ENCODE data around the gene MAP3K3. TPM values are rescaled to one million over a fixed set of nuclear protein-coding genes. Genes with fewer than 3 reads are reported as not detected.

The MAP3K3 gene
- total and polyA plus RNA-seq, 10 donors, result 12.2 to 125 (median 87.9) TPM

DNA sequence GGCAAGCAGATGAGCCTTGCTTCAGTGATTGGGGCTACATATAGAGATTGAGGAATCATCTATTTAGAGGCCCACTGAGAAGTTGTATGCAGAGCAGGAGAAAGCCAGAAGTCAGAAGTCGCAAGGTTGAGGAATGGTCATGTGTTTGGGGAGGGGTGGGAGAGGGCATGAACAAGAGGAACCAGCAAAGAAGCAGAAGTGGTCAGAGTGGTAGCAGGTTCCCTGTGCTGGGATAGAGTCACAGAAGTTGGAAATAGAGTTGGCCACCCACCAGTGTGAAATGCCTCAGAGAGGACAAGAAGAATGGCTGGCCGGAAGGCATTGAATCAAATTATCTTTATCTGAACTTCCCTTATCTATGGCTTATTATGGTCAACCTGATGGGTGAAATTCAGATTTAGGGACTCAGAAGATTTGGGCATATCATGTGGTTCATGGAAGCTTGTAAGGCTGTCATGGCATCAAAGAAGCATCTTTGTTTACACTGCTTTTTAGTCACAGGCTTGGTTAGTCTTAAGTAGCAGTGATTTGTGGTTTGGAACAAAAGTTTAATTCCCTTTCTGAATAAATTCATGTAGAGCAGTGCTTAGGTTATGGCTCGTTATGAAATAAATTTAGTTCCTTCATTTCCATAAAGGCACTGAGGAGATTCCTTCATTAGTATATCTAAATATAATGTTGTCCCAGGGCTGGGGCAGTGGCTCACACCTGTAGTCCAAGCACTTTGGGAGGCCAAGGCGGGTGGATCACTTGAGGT is 19.7 kb downstream of the MAP3K3 start:
- WGBS, 5 donors, result 57 to 86% (median 70%) methylated on average over 4 of the region's 4 CpGs
- Histone ChIP-seq H3K36me3 (peaks cover 0 to 73% (median 14%) of the 10 kb centered on the region in 6 donors), H3K4me1 (peaks cover 5 to 78% (median 38%) of the 10 kb centered on the region in 6 donors)

DNA sequence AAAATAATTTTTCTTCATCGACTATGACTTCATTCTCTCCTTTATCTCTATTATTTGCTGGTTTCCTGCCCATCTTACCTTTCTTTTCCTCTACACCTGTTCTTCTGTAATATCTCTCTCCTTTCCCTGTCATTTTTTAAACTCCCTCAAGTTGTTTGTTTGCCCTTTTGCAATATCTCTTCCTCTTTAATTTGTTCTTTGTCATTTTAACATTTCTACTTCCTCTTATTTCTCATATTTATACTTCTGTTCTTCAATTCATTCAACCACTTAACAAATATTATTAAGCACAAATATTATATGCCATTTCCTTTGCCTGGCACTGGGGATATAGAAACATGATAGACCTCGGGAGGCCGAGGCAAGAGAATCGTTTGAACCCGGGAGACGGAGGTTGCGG is 22.6 kb downstream of the MAP3K3 start:
- intact Hi-C loops (cut with DNase I; ENCODE audit: low total_unique reads), result no loop called here
- Histone ChIP-seq H3K4me1 (peaks cover 5 to 100% (median 62%) of the 10 kb centered on the region in 6 donors), H3K36me3 (peaks cover 0 to 77% (median 15%) of the 10 kb centered on the region in 6 donors), H3K4me3 (peak overlapping the region in 1 of 8 donors; percentile 9), H3K27ac (peak overlapping the region in 7 of 8 donors; percentile 55 to 86 (median 73)), H3K27me3 (replicated peaks in 1 of 7) (no peaks in the 10 kb centered on the region), H3K9me3 (no peaks in the 10 kb centered on the region)
- DNase-seq, result no peak
- WGBS, 5 donors, result 84 to 90% (median 85%) methylated on average over 7 of the region's 7 CpGs
- TF ChIP-seq POLR2AphosphoS5 (IDR thresholded peaks at IDR 0.05) (no peak), POLR2A (IDR thresholded peaks at IDR 0.05) (no peak)
- TF ChIP-seq, protein P1, sequence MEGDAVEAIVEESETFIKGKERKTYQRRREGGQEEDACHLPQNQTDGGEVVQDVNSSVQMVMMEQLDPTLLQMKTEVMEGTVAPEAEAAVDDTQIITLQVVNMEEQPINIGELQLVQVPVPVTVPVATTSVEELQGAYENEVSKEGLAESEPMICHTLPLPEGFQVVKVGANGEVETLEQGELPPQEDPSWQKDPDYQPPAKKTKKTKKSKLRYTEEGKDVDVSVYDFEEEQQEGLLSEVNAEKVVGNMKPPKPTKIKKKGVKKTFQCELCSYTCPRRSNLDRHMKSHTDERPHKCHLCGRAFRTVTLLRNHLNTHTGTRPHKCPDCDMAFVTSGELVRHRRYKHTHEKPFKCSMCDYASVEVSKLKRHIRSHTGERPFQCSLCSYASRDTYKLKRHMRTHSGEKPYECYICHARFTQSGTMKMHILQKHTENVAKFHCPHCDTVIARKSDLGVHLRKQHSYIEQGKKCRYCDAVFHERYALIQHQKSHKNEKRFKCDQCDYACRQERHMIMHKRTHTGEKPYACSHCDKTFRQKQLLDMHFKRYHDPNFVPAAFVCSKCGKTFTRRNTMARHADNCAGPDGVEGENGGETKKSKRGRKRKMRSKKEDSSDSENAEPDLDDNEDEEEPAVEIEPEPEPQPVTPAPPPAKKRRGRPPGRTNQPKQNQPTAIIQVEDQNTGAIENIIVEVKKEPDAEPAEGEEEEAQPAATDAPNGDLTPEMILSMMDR (IDR thresholded peaks at IDR 0.05 in 8 of 11, conservative IDR thresholded peaks at IDR 0.05 in 3 of 11), result no peak

More for the DNA sequence above, 19.7 kb downstream of the MAP3K3 start:
- no peaks in the 10 kb centered on the region for H3K9me3 ChIP-seq
- H3K4me3 ChIP-seq, result peak overlapping the region in 1 of 8 donors; percentile 24
- peak in 1 of 3 donors; percentile 73 for TF ChIP-seq POLR2AphosphoS5 (IDR thresholded peaks at IDR 0.05)
- no peak for TF ChIP-seq POLR2A (IDR thresholded peaks at IDR 0.05)
- intact Hi-C loops (cut with DNase I; ENCODE audit: low total_unique reads), result no loop called here
- peak overlapping the region in 7 of 8 donors; percentile 45 to 83 (median 65) for H3K27ac ChIP-seq
- H3K27me3 ChIP-seq (replicated peaks in 1 of 7), result no peaks in the 10 kb centered on the region
- no peak for DNase-seq

DNA sequence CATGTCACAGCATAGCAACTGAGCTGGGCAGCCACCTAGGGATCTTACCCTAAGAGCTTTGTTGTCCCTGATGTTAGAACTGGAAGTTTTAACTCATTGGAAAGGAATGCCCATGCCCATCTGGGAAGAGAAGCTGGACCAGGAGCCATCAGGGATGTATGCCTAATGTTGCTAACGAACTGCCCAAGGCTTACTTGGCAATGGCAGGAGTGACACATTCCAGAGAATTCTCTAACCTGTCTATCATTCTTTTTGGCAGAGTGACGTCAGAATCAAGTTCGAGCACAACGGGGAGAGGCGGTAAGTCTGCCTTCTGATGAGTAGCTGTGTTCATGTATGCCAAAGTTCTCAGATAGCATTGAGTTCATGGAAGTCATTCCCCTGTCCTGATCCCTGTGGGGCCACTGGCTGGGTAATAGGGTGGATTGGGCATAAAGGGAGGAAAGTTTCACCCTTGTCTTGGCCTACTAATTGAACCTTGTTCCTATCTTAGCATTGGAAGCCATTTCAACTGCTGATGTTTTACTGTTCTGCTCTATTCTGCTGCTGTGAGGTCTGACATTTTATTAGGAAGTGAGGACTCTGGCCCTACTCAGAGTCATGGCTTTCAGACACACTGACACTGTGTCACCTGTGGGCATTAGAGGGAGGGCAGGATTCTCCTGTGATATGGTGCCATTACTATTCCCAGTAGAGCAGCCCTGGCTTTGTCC is 23.7 kb downstream of the MAP3K3 start:
- DNase-seq, result no peak
- H3K27me3 ChIP-seq (replicated peaks in 1 of 7), result no peaks in the 10 kb centered on the region
- peaks cover 0 to 84% (median 15%) of the 10 kb centered on the region in 6 donors for H3K36me3 ChIP-seq
- H3K9me3 ChIP-seq, result no peaks in the 10 kb centered on the region
- peak overlapping the region in 7 of 8 donors; percentile 55 to 86 (median 74) for H3K27ac ChIP-seq
- 93 to 96% (median 95%) methylated on average over 5 of the region's 5 CpGs for WGBS, 5 donors
- H3K4me1 ChIP-seq, result peaks cover 5 to 100% (median 70%) of the 10 kb centered on the region in 6 donors
- intact Hi-C loops (cut with DNase I; ENCODE audit: low total_unique reads), result no loop called here
- TF ChIP-seq POLR2A (IDR thresholded peaks at IDR 0.05) (no peak), POLR2AphosphoS5 (IDR thresholded peaks at IDR 0.05) (no peak)
- TF ChIP-seq, protein P1 (IDR thresholded peaks at IDR 0.05 in 8 of 11, conservative IDR thresholded peaks at IDR 0.05 in 3 of 11), result no peak
- H3K4me3 ChIP-seq, result peak overlapping the region in 1 of 8 donors; percentile 7

DNA sequence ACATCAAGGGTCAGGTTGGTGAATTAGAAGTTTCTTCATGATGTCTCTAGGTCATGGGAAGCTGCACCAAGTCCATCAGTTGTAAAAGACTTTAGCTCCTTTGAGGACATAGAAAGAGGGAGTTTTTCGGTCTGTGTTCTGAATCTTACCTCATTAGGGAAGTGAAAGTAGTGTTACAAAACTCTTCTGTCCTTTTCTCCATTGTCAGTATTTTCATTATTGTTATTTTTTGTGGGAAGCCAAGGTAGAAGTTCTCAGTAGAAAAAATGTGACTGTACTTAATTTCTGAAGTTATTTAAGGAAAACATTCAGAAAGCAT is 24.2 kb downstream of the MAP3K3 start:
- TF ChIP-seq POLR2A (IDR thresholded peaks at IDR 0.05) (no peak), POLR2AphosphoS5 (IDR thresholded peaks at IDR 0.05) (no peak)
- TF ChIP-seq, protein P1 (IDR thresholded peaks at IDR 0.05 in 8 of 11, conservative IDR thresholded peaks at IDR 0.05 in 3 of 11), result no peak
- peak overlapping the region in 7 of 8 donors; percentile 55 to 86 (median 74) for H3K27ac ChIP-seq

More for the DNA sequence above, 24.2 kb downstream of the MAP3K3 start:
- intact Hi-C loops (cut with DNase I; ENCODE audit: low total_unique reads), result no loop called here
- peaks cover 0 to 84% (median 17%) of the 10 kb centered on the region in 6 donors for H3K36me3 ChIP-seq
- WGBS, 5 donors, result 37 to 50% (median 43%) methylated on average over 1 of the region's 1 CpG
- peak overlapping the region in 1 of 8 donors; percentile 7 for H3K4me3 ChIP-seq
- no peaks in the 10 kb centered on the region for H3K27me3 ChIP-seq (replicated peaks in 1 of 7)
- H3K9me3 ChIP-seq, result no peaks in the 10 kb centered on the region
- peaks cover 5 to 100% (median 70%) of the 10 kb centered on the region in 6 donors for H3K4me1 ChIP-seq
- no peak for DNase-seq
